Measurements from ENCODE around the gene CAPSL.
"Not testable (repeated sequence)": the region's sequence is repeated elsewhere in the genome, so short reads cannot be mapped to it uniquely, and the experiment has no call there.

CAPSL gene

GRCh38 chr5:35870605-35871004 lies 67.8 kb downstream of the CAPSL start:
- DNase-seq: no peak

- no peak for DNase-seq
Measured at GRCh38 chr5:35869685-35870277, 68.6 kb downstream of the CAPSL start.

GRCh38 chr5:35867998-35868397 lies 70.4 kb downstream of the CAPSL start:
- no peak for DNase-seq

GRCh38 chr5:35863159-35863558 lies 75.3 kb downstream of the CAPSL start:
- DNase-seq: peak; percentile 71

GRCh38 chr5:35862126-35862525 lies 76.3 kb downstream of the CAPSL start:
- DNase-seq: no peak

- DNase-seq: no peak
Measured at GRCh38 chr5:35861718-35862117, 76.7 kb downstream of the CAPSL start.

- no peak for DNase-seq
Measured at GRCh38 chr5:35860686-35861085, 77.7 kb downstream of the CAPSL start.

GRCh38 chr5:35859101-35859661 lies 79.2 kb downstream of the CAPSL start:
- peak; percentile 13 for DNase-seq

GRCh38 chr5:35857606-35858205 lies 80.7 kb downstream of the CAPSL start:
- DNase-seq: peak; percentile 44

- peak; percentile 87 for DNase-seq
Measured at GRCh38 chr5:35856765-35857351, 81.6 kb downstream of the CAPSL start, which contains the start of gene IL7R. Gene IL7R, plus strand, starts transcription at chr5:35856891. Its CDS starts 87 bp downstream, at chr5:35856978.

GRCh38 chr5:35856186-35856764 lies 82.1 kb downstream of the CAPSL start:
- not testable (repeated sequence) for DNase-seq

- no peak for DNase-seq
Measured at GRCh38 chr5:35855187-35855586, 83.2 kb downstream of the CAPSL start.

Data from OCI-M1 (cell line).